ENCODE measurements around the gene FRMD3.
"Not testable (repeated sequence)": the region's sequence is repeated elsewhere in the genome, so short reads cannot be mapped to it uniquely, and the experiment has no call there.

Gene FRMD3

GRCh38 chr9:83388346-83388745 is 149.9 kb downstream of the FRMD3 start:
- Mint-ChIP-seq H3K4me3 (no peak overlapping the region), H3K36me3 (ENCODE audit: low read depth) (no peaks in the 10 kb centered on the region), H3K4me1 (ENCODE audit: low read depth) (no peaks in the 10 kb centered on the region), H3K27ac (no peak overlapping the region), H3K27me3 (no peaks in the 10 kb centered on the region), H3K9me3 (peaks cover 6% of the 10 kb centered on the region)

GRCh38 chr9:83387401-83388185 is 150.6 kb downstream of the FRMD3 start:
- Mint-ChIP-seq H3K4me3 (no peak overlapping the region), H3K4me1 (ENCODE audit: low read depth) (no peaks in the 10 kb centered on the region), H3K36me3 (ENCODE audit: low read depth) (no peaks in the 10 kb centered on the region), H3K9me3 (peaks cover 7% of the 10 kb centered on the region), H3K27me3 (no peaks in the 10 kb centered on the region), H3K27ac (no peak overlapping the region)

GRCh38 chr9:83385317-83385716 is 152.9 kb downstream of the FRMD3 start:
- no peaks in the 10 kb centered on the region for H3K36me3 Mint-ChIP-seq (ENCODE audit: low read depth)
- peaks cover 7% of the 10 kb centered on the region for H3K9me3 Mint-ChIP-seq
- H3K27me3 Mint-ChIP-seq = no peaks in the 10 kb centered on the region
- H3K4me1 Mint-ChIP-seq (ENCODE audit: low read depth) = no peaks in the 10 kb centered on the region
- no peak overlapping the region for H3K27ac Mint-ChIP-seq
- H3K4me3 Mint-ChIP-seq = no peak overlapping the region

- H3K27ac Mint-ChIP-seq = no peak overlapping the region
- H3K4me3 Mint-ChIP-seq = no peak overlapping the region
- peaks cover 7% of the 10 kb centered on the region for H3K9me3 Mint-ChIP-seq
- no peaks in the 10 kb centered on the region for H3K36me3 Mint-ChIP-seq (ENCODE audit: low read depth)
- no peaks in the 10 kb centered on the region for H3K27me3 Mint-ChIP-seq
- H3K4me1 Mint-ChIP-seq (ENCODE audit: low read depth) = no peaks in the 10 kb centered on the region
Observed at GRCh38 chr9:83384214-83384613, 154.0 kb downstream of the FRMD3 start.

GRCh38 chr9:83383034-83383433 is 155.2 kb downstream of the FRMD3 start:
- H3K36me3 Mint-ChIP-seq (ENCODE audit: low read depth) = no peaks in the 10 kb centered on the region
- H3K27ac Mint-ChIP-seq = no peak overlapping the region
- no peaks in the 10 kb centered on the region for H3K27me3 Mint-ChIP-seq
- H3K9me3 Mint-ChIP-seq = peaks cover 7% of the 10 kb centered on the region
- no peak overlapping the region for H3K4me3 Mint-ChIP-seq
- no peaks in the 10 kb centered on the region for H3K4me1 Mint-ChIP-seq (ENCODE audit: low read depth)

GRCh38 chr9:83382421-83382820 is 155.8 kb downstream of the FRMD3 start:
- peaks cover 7% of the 10 kb centered on the region for H3K9me3 Mint-ChIP-seq
- no peaks in the 10 kb centered on the region for H3K4me1 Mint-ChIP-seq (ENCODE audit: low read depth)
- H3K36me3 Mint-ChIP-seq (ENCODE audit: low read depth) = no peaks in the 10 kb centered on the region
- no peak overlapping the region for H3K4me3 Mint-ChIP-seq
- H3K27ac Mint-ChIP-seq = no peak overlapping the region
- H3K27me3 Mint-ChIP-seq = no peaks in the 10 kb centered on the region

GRCh38 chr9:83379045-83379444 is 159.2 kb downstream of the FRMD3 start:
- Mint-ChIP-seq H3K27me3 (no peaks in the 10 kb centered on the region), H3K4me1 (ENCODE audit: low read depth) (no peaks in the 10 kb centered on the region), H3K36me3 (ENCODE audit: low read depth) (no peaks in the 10 kb centered on the region), H3K27ac (no peak overlapping the region), H3K9me3 (peaks cover 7% of the 10 kb centered on the region), H3K4me3 (no peak overlapping the region)

GRCh38 chr9:83372957-83373356 is 165.2 kb downstream of the FRMD3 start:
- no peaks in the 10 kb centered on the region for H3K27me3 Mint-ChIP-seq
- no peak overlapping the region for H3K27ac Mint-ChIP-seq
- H3K36me3 Mint-ChIP-seq (ENCODE audit: low read depth) = no peaks in the 10 kb centered on the region
- H3K4me1 Mint-ChIP-seq (ENCODE audit: low read depth) = no peaks in the 10 kb centered on the region
- no peaks in the 10 kb centered on the region for H3K9me3 Mint-ChIP-seq
- H3K4me3 Mint-ChIP-seq = no peak overlapping the region

GRCh38 chr9:83367326-83367725 is 170.9 kb downstream of the FRMD3 start:
- Mint-ChIP-seq H3K27me3 (no peaks in the 10 kb centered on the region), H3K27ac (no peak overlapping the region), H3K9me3 (no peaks in the 10 kb centered on the region), H3K4me3 (no peak overlapping the region), H3K4me1 (ENCODE audit: low read depth) (no peaks in the 10 kb centered on the region), H3K36me3 (ENCODE audit: low read depth) (no peaks in the 10 kb centered on the region)

- H3K4me1 Mint-ChIP-seq (ENCODE audit: low read depth) = no peaks in the 10 kb centered on the region
- H3K36me3 Mint-ChIP-seq (ENCODE audit: low read depth) = no peaks in the 10 kb centered on the region
- H3K27me3 Mint-ChIP-seq = no peaks in the 10 kb centered on the region
- no peak overlapping the region for H3K27ac Mint-ChIP-seq
- H3K4me3 Mint-ChIP-seq = no peak overlapping the region
- H3K9me3 Mint-ChIP-seq = no peaks in the 10 kb centered on the region
Observed at GRCh38 chr9:83362341-83362995, 175.7 kb downstream of the FRMD3 start.

GRCh38 chr9:83359039-83359438 is 179.2 kb downstream of the FRMD3 start:
- H3K4me1 Mint-ChIP-seq (ENCODE audit: low read depth) = no peaks in the 10 kb centered on the region
- H3K27ac Mint-ChIP-seq = no peak overlapping the region
- no peak overlapping the region for H3K4me3 Mint-ChIP-seq
- no peaks in the 10 kb centered on the region for H3K36me3 Mint-ChIP-seq (ENCODE audit: low read depth)
- H3K9me3 Mint-ChIP-seq = no peaks in the 10 kb centered on the region
- no peaks in the 10 kb centered on the region for H3K27me3 Mint-ChIP-seq

GRCh38 chr9:83358493-83358892 is 179.7 kb downstream of the FRMD3 start:
- H3K27ac Mint-ChIP-seq, H3K4me3 Mint-ChIP-seq, H3K9me3 Mint-ChIP-seq: not testable (repeated sequence)

GRCh38 chr9:83355729-83356151 is 182.5 kb downstream of the FRMD3 start:
- no peak overlapping the region for H3K27ac Mint-ChIP-seq
- no peak overlapping the region for H3K4me3 Mint-ChIP-seq
- no peaks in the 10 kb centered on the region for H3K36me3 Mint-ChIP-seq (ENCODE audit: low read depth)
- no peaks in the 10 kb centered on the region for H3K9me3 Mint-ChIP-seq
- no peaks in the 10 kb centered on the region for H3K27me3 Mint-ChIP-seq
- H3K4me1 Mint-ChIP-seq (ENCODE audit: low read depth) = no peaks in the 10 kb centered on the region

More at GRCh38 chr9:83358493-83358892, 179.7 kb downstream of the FRMD3 start:
- not testable (repeated sequence) for H3K36me3 Mint-ChIP-seq (ENCODE audit: low read depth); H3K27me3 Mint-ChIP-seq; H3K4me1 Mint-ChIP-seq (ENCODE audit: low read depth)

GRCh38 chr9:83355024-83355444 is 183.2 kb downstream of the FRMD3 start:
- H3K27ac Mint-ChIP-seq = no peak overlapping the region

GRCh38 chr9:83349031-83349430 is 189.2 kb downstream of the FRMD3 start:
- Mint-ChIP-seq H3K9me3 (no peaks in the 10 kb centered on the region), H3K4me1 (ENCODE audit: low read depth) (no peaks in the 10 kb centered on the region), H3K27me3 (no peaks in the 10 kb centered on the region), H3K4me3 (no peak overlapping the region), H3K27ac (no peak overlapping the region), H3K36me3 (ENCODE audit: low read depth) (no peaks in the 10 kb centered on the region)

More at GRCh38 chr9:83355024-83355444, 183.2 kb downstream of the FRMD3 start:
- H3K4me1 Mint-ChIP-seq (ENCODE audit: low read depth) = no peaks in the 10 kb centered on the region
- no peaks in the 10 kb centered on the region for H3K9me3 Mint-ChIP-seq
- no peaks in the 10 kb centered on the region for H3K36me3 Mint-ChIP-seq (ENCODE audit: low read depth)
- H3K27me3 Mint-ChIP-seq = no peaks in the 10 kb centered on the region
- no peak overlapping the region for H3K4me3 Mint-ChIP-seq
